GM21367 (cell line): ENCODE results near the gene ZKSCAN1.
A peak's percentile ranks its signal among the peaks of the same experiment; 100 is the strongest.

Experiments used
- ATAC-seq: cut with Tn5 transposase; IDR thresholded peaks from one replicate; pipeline ENCODE4 v1.9.1; 2021; ENCODE audit not compliant: unreplicated experiment

Gene ZKSCAN1

GRCh38 chr7:100079024-100079560 lies 63.7 kb downstream of the ZKSCAN1 start:
- ATAC-seq, result no peak

GRCh38 chr7:100080907-100081534 lies 65.6 kb downstream of the ZKSCAN1 start:
- no peak for ATAC-seq

DNA sequence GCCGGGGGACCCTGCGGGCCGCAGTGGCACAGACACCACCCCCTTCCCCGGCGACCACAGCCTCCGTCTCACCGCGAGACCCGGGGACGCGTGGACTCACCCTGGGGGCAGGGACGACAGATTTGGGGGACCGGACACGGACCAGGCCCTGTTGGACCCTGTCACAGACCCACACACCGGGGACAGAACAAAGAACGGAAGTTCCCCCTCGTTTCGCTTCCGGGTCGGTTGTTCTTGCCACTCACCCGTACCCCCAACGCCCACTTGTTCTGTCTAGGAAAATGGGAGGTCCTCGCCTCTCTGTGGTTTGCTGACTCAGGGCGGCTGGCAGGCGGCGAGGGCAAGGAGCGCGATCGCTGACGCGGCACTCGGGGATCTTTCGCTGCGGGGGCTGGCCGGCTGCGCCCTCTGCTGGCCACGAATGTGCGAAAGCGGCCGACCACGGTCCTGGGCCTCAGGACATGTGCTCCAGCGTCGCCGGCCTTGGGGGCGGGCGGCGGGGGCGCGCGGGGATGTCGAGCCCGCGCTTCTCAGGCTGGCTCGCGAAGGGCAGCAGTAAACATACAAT lies 66.2 kb downstream of the ZKSCAN1 start, which contains the start of gene ZNF3:
ZNF3 (minus strand) TSS at position 189 of the 568 bp plus-strand sequence. CDS start 4,366 bp downstream, outside the sequence.
- ATAC-seq, result peak; percentile 63

DNA sequence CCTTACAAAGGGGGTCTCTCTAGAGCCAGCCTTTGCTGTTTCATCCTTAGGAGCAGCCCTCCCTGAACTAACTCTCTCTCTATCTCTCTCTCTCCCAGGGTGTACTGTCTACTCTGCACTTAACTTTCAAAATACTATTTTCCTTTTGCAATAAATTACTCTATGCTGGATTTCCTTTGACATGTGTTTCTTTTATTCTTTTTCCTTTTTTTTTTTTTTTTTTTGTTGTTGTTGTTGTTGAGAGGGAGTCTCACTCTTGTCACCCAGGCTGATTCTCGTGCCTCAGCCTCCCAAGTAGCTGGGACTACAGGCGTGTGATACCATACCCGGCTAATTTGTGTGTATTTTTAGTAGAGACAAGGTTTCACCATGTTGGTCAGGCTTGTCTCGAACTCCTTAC lies 67.6 kb downstream of the ZKSCAN1 start:
- no peak for ATAC-seq

- no peak for ATAC-seq
Measured at GRCh38 chr7:100085515-100085914, 70.1 kb downstream of the ZKSCAN1 start.

GRCh38 chr7:100087055-100087750 lies 71.8 kb downstream of the ZKSCAN1 start:
- ATAC-seq, result no peak

- ATAC-seq, result no peak
Measured at GRCh38 chr7:100088095-100088620, 72.8 kb downstream of the ZKSCAN1 start.

DNA sequence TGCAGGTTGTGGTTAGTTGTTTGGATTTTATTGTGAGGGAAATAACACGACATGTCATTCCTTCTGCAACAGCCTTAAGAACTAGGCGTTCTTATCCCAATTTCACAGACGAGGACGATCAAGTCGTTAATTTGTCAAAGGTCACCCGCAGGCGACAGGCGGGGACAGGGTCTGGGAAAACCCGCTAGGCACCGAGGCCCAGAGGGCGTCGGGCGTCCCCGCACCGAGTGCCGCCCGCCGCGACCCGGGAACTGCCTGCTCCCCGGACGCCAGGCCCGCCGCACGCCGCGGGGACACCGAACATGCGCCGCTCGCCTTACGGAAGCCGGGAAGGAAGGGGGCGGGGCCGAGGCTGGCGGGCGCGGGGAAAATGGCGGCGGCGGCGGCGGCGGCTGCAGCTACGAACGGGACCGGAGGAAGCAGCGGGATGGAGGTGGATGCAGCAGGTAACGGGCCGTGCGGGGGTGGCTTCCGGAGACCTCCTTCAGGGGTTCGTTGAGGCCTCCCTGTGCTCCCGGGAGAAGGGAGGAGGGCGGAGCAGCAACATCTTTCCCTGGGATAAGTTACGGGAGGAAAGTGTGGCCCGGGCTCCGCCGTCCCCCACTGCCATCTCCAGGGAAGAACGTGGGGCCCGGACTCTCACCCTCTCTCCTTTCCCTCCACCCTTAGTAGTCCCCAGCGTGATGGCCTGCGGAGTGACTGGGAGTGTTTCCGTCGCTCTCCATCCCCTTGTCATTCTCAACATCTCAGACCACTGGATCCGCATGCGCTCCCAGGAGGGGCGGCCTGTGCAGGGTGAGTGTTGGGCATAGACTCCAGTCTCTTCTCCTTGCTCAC lies 73.4 kb downstream of the ZKSCAN1 start, which contains the start of gene COPS6:
COPS6 (plus strand) TSS at position 349 of the 837 bp plus-strand sequence; CDS start at position 371, 22 bp downstream.
- peak; percentile 43 for ATAC-seq

- no peak for ATAC-seq
Measured at GRCh38 chr7:100089458-100090196, 74.2 kb downstream of the ZKSCAN1 start.

DNA sequence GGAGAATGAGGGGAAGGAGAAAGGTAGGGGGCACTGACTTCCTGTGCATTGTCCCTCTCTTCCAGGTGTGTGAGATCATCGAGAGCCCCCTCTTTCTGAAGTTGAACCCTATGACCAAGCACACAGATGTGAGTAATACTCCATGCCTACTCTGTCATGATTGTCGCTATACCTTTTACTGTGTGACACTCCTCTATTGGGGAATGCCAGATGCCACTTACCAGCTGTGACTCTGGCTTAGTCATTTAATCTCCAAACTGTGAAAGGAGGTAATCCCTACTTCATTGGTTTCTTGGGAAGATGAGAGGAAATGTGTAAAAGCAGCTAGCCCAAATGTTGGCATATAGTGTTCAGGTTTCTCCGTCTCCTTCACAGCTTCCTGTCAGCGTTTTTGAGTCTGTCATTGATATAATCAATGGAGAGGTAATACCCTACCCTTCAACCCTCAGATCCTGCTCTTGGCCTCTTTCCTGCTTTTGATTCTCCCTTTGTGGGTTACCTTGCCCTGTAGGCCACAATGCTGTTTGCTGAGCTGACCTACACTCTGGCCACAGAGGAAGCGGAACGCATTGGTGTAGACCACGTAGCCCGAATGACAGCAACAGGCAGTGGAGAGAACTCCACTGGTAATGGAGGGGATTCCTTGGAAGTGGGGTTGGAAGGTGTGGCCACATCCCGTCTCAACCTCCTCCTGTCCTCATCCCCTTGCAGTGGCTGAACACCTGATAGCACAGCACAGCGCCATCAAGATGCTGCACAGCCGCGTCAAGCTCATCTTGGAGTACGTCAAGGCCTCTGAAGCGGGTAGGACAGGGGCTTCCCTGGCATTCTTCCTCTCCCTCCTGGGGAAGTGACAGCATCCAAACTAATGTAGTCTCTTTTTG lies 75.4 kb downstream of the ZKSCAN1 start:
- no peak for ATAC-seq
